Measurements from ENCODE around the gene RCC2. TPM values are rescaled to one million over a fixed set of nuclear protein-coding genes. Genes with fewer than 3 reads are reported as not detected.
A peak's percentile ranks its signal among the peaks of the same experiment; 100 is the strongest.

Gene RCC2
- total and polyA plus RNA-seq, 2 of the 4 experiments (the other 2 are of a cell fraction) = 24.0 to 38.9 TPM

GRCh38 chr1:17485281-17485680 lies 45.8 kb upstream of the RCC2 start:
- H3K14ac ChIP-seq (replicated peaks; ENCODE audit: low read depth, low read length) = no peak overlapping the region
- no peak overlapping the region for H3K4ac ChIP-seq (ENCODE audit: low read depth, low read length)
- H3K9me1 ChIP-seq (ENCODE audit: insufficient read depth, low read length) = no peaks in the 10 kb centered on the region; the same call in 1 of the 2 replicates
- H3K36me3 ChIP-seq (ENCODE audit: control insufficient read depth, insufficient read depth, low read length) = no peaks in the 10 kb centered on the region
- no peak overlapping the region for H3K23ac ChIP-seq (ENCODE audit: low read depth, low read length)
- no peak overlapping the region for H4K5ac ChIP-seq (ENCODE audit: low read depth, low read length)
- no peak for TF ChIP-seq MAZ (IDR thresholded peaks at IDR 0.05; ENCODE audit: borderline replicate concordance, low read depth, low read length)
- TF ChIP-seq MXI1 (IDR thresholded peaks at IDR 0.05; ENCODE audit: borderline replicate concordance, low read depth, low read length) = no peak
- TF ChIP-seq RAD21 (IDR thresholded peaks at IDR 0.05; ENCODE audit: low read length) = peak; percentile 49
- no peak for TF ChIP-seq CEBPB (IDR thresholded peaks at IDR 0.05; ENCODE audit: low read depth, low read length)
- TF ChIP-seq NFE2L2 (IDR thresholded peaks at IDR 0.05; ENCODE audit: low read depth, low read length) = no peak
- TF ChIP-seq CHD1 (IDR thresholded peaks at IDR 0.05; ENCODE audit: low read depth, low read length) = no peak
- peak; percentile 35; the same call in 1 of the 2 replicates for TF ChIP-seq SMC3 (IDR thresholded peaks at IDR 0.05; ENCODE audit: low read depth, low read length)
- TF ChIP-seq, protein P1, sequence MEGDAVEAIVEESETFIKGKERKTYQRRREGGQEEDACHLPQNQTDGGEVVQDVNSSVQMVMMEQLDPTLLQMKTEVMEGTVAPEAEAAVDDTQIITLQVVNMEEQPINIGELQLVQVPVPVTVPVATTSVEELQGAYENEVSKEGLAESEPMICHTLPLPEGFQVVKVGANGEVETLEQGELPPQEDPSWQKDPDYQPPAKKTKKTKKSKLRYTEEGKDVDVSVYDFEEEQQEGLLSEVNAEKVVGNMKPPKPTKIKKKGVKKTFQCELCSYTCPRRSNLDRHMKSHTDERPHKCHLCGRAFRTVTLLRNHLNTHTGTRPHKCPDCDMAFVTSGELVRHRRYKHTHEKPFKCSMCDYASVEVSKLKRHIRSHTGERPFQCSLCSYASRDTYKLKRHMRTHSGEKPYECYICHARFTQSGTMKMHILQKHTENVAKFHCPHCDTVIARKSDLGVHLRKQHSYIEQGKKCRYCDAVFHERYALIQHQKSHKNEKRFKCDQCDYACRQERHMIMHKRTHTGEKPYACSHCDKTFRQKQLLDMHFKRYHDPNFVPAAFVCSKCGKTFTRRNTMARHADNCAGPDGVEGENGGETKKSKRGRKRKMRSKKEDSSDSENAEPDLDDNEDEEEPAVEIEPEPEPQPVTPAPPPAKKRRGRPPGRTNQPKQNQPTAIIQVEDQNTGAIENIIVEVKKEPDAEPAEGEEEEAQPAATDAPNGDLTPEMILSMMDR (conservative IDR thresholded peaks at IDR 0.05; ENCODE audit: low read depth, low read length) = peak; percentile 42
- TF ChIP-seq, protein P2, sequence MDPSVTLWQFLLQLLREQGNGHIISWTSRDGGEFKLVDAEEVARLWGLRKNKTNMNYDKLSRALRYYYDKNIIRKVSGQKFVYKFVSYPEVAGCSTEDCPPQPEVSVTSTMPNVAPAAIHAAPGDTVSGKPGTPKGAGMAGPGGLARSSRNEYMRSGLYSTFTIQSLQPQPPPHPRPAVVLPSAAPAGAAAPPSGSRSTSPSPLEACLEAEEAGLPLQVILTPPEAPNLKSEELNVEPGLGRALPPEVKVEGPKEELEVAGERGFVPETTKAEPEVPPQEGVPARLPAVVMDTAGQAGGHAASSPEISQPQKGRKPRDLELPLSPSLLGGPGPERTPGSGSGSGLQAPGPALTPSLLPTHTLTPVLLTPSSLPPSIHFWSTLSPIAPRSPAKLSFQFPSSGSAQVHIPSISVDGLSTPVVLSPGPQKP (IDR thresholded peaks at IDR 0.05; ENCODE audit: borderline replicate concordance, low read depth, low read length) = no peak
- TF ChIP-seq RCOR1 (IDR thresholded peaks at IDR 0.05; ENCODE audit: insufficient replicate concordance, low read length) = no peak
- TF ChIP-seq RFX5 (IDR thresholded peaks at IDR 0.05; ENCODE audit: low read depth, low read length) = no peak
- no peak for TF ChIP-seq MAFK (IDR thresholded peaks at IDR 0.05; ENCODE audit: low read depth, low read length)
- no peak for TF ChIP-seq BHLHE40 (IDR thresholded peaks at IDR 0.05; ENCODE audit: low read depth, low read length)
- TF ChIP-seq, protein P3, sequence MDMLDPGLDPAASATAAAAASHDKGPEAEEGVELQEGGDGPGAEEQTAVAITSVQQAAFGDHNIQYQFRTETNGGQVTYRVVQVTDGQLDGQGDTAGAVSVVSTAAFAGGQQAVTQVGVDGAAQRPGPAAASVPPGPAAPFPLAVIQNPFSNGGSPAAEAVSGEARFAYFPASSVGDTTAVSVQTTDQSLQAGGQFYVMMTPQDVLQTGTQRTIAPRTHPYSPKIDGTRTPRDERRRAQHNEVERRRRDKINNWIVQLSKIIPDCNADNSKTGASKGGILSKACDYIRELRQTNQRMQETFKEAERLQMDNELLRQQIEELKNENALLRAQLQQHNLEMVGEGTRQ (IDR thresholded peaks at IDR 0.05; ENCODE audit: low read depth, low read length) = no peak
- TF ChIP-seq FOS (IDR thresholded peaks at IDR 0.05; ENCODE audit: low read depth, low read length) = no peak
- no peak for TF ChIP-seq POLR2A (IDR thresholded peaks at IDR 0.05; ENCODE audit: low read depth, low read length)
- no peak overlapping the region for H4K91ac ChIP-seq (ENCODE audit: insufficient read depth, low read depth, low read length)
- WGBS, 2 experiments (ENCODE audit: extremely low coverage in 2 of 2, insufficient read length in 1 of 2) = 71% methylated on average over 10 of the region's 10 CpGs; no CpG with 5 or more reads in 1 of the 2 experiments
- H2AK5ac ChIP-seq (ENCODE audit: low read depth, low read length) = no peak overlapping the region
- H3K4me1 ChIP-seq (ENCODE audit: control insufficient read depth, insufficient read depth, low read length) = peaks cover 4% of the 10 kb centered on the region; the same call in 1 of the 2 replicates
- H2BK120ac ChIP-seq (ENCODE audit: low read depth, low read length) = no peak overlapping the region
- dilution Hi-C loops (cut with HindIII; ENCODE audit: low sequenced_read_pairs, unreplicated experiment) = no loop called here
- ATAC-seq (ENCODE audit: low read depth) = no peak
- no peak overlapping the region for H2BK5ac ChIP-seq (ENCODE audit: low read depth, low read length, poor library complexity, severe bottlenecking)
- ChIA-PET POLR2A (ENCODE audit: unreplicated experiment) (no interaction called here), CTCF (interaction anchor here (1.1 kb wide), 1 partner anchor 18 kb away, joined by 3 read pairs; no protein-coding TSS in a partner anchor)
- H3K9me3 ChIP-seq (ENCODE audit: control insufficient read depth, insufficient read depth, low read length) = no peaks in the 10 kb centered on the region
- no peaks in the 10 kb centered on the region for H3K79me1 ChIP-seq (ENCODE audit: low read depth in 1 of 2, low read length in 2 of 2)
- H4K8ac ChIP-seq (ENCODE audit: low read depth in 2 of 2, low read length in 2 of 2) = no peak overlapping the region
- no peak overlapping the region for H2AFZ ChIP-seq (replicated peaks; ENCODE audit: low read length, poor library complexity)
- H2BK20ac ChIP-seq (ENCODE audit: low read depth, low read length) = no peak overlapping the region
- no peak overlapping the region for H3K9ac ChIP-seq (ENCODE audit: low read depth, low read length)
- H2AK9ac ChIP-seq (replicated peaks; ENCODE audit: low read depth, low read length, poor library complexity) = no peak overlapping the region
- H3K56ac ChIP-seq (ENCODE audit: extremely low read depth, insufficient read depth, low read length) = no peak overlapping the region
- H2BK15ac ChIP-seq (ENCODE audit: low read depth, low read length) = no peak overlapping the region
- no peak overlapping the region for H3K18ac ChIP-seq (ENCODE audit: low read depth, low read length)
- H3K27me3 ChIP-seq (ENCODE audit: control insufficient read depth, insufficient read depth, low read length) = peaks cover 3% of the 10 kb centered on the region
- no peak overlapping the region for H3K4me3 ChIP-seq (ENCODE audit: insufficient read depth, low read depth, low read length)
- intact Hi-C loops (cut with micrococcal nuclease) = loop anchor here (2.0 kb wide), 1 partner anchor 66 kb away; no protein-coding TSS in a partner anchor
- H4K20me1 ChIP-seq (ENCODE audit: insufficient read depth, low read length) = no peaks in the 10 kb centered on the region
- H3K4me2 ChIP-seq (ENCODE audit: low read depth, low read length) = no peak overlapping the region
- H3K27ac ChIP-seq (ENCODE audit: insufficient read depth, low read length) = no peak overlapping the region
- in situ Hi-C loops (cut with MboI; ENCODE audit: low sequenced_read_pairs) = no loop called here
- peak; percentile 10 for DNase-seq
- no TSS peak for BruUV-seq (replicated peaks)
